K562 (cell line): ENCODE results near the gene NPAS2. TPM values are rescaled to one million over a fixed set of nuclear protein-coding genes. Genes with fewer than 3 reads are reported as not detected.

ENCODE experiments used
- ATAC-seq: fragments of 200-7000 bp; cut with Tn5 transposase; 3 replicates; pipeline ENCODE4 v1.9.1; 2020; ENCODE audit warnings: moderate library complexity
- BruUV-seq: library from RNA; stranded (reverse); fragments of 400-500 nt; replicated peaks from 2 replicates; lab custom pipeline; 2021; lab: Mats Ljungman, UMichigan
- CTCF ChIA-PET: fragments of 300-600 bp; formaldehyde crosslinking; extraction: SDS; loops from one replicate; lab custom pipeline; 2021; ENCODE audit warnings: low intra/inter-chr PET ratio; lab: Yijun Ruan, JAX
- POLR2A ChIA-PET: fragments of 300-600, 350-650 bp; sonication (Branson Sonifier 250); formaldehyde crosslinking; extraction: SDS; loops from one replicate; lab custom pipeline; 2021; ENCODE audit warnings: antibody characterized with exemption, inconsistent platforms; lab: Yijun Ruan, JAX
- DNase-seq, 4 experiments: peaks; one replicate each; pipeline versions ENCODE4 v3.0.0 to v3.0.0-alpha.2; 2011 to 2018; ENCODE audit warnings: low spot score in 3 of 4, mixed read lengths in 3 of 4; ENCODE audit errors: extremely low read depth in 1 of 4
- FAIRE-seq: peaks from 2 replicates; lab custom pipeline; 2011; peaks lifted over from hg19 to GRCh38; lab: Jason Lieb, UNC
- H2AFZ ChIP-seq: 2 replicates; pipeline ENCODE4 v1.6.0; 2011; ENCODE audit warnings: low read depth, low read length, control low read depth, inconsistent platforms
- H3K27ac ChIP-seq: fragments of 200-600 bp; 3 replicates; pipeline ENCODE4 v1.8.0; 2011; ENCODE audit warnings: low read depth, mild to moderate bottlenecking, control low read depth, inconsistent platforms, low read length, moderate library complexity, mixed read lengths; ENCODE audit errors: extremely low read depth
- H3K27me3 ChIP-seq, 2 experiments: fragments of 300-600 bp in 1 of 2; 2 replicates in 1 of 2; 3 replicates in 1 of 2; pipeline versions ENCODE4 v1.6.0 to v1.8.0; 2011; ENCODE audit warnings: inconsistent platforms in 2 of 2, low read length in 2 of 2, mild to moderate bottlenecking in 1 of 2, mixed read lengths in 1 of 2, moderate library complexity in 1 of 2; ENCODE audit not compliant: control insufficient read depth in 2 of 2, insufficient read depth in 2 of 2
- H3K36me3 ChIP-seq: fragments of 300-600 bp; 3 replicates; pipeline ENCODE4 v1.8.0; 2011; ENCODE audit warnings: mild to moderate bottlenecking, low read length, inconsistent platforms; ENCODE audit not compliant: control insufficient read depth, insufficient read depth
- H3K4me1 ChIP-seq, 2 experiments: fragments of 200-600 bp in 1 of 2; replicated peaks in 1 of 2; 2 replicates in 1 of 2; 3 replicates in 1 of 2; pipeline versions ENCODE4 v1.5.1 to v1.8.0; 2011; ENCODE audit warnings: inconsistent platforms in 2 of 2, low read length in 2 of 2, mild to moderate bottlenecking in 1 of 2, mixed read lengths in 1 of 2, moderate library complexity in 1 of 2; ENCODE audit not compliant: control insufficient read depth in 2 of 2, insufficient read depth in 2 of 2
- H3K4me2 ChIP-seq: 2 replicates; pipeline ENCODE4 v1.6.1; 2011; ENCODE audit warnings: low read length, control low read depth, inconsistent platforms, mixed read lengths; ENCODE audit not compliant: insufficient read depth
- H3K4me3 ChIP-seq: fragments of 200-600 bp; sonication (generic), shearing (Covaris generic); 2 replicates; pipeline ENCODE4 v1.5.1; 2016; ENCODE audit warnings: control low read depth, inconsistent platforms
- H3K79me2 ChIP-seq: fragments of 200-600 bp; 3 replicates; pipeline ENCODE4 v1.8.0; 2011; ENCODE audit warnings: low read length, inconsistent platforms; ENCODE audit not compliant: control insufficient read depth, insufficient read depth
- H3K9ac ChIP-seq, 2 experiments: 2 replicates each; pipeline versions ENCODE4 v1.6.0 to v1.6.1; 2011; ENCODE audit warnings: low read depth in 2 of 2, low read length in 2 of 2, control low read depth in 1 of 2, inconsistent platforms in 1 of 2, mild to moderate bottlenecking in 1 of 2, mixed read lengths in 1 of 2; ENCODE audit not compliant: insufficient read depth in 1 of 2
- H3K9me1 ChIP-seq: one replicate; pipeline ENCODE4 v1.6.0; 2011; ENCODE audit warnings: inconsistent platforms, mild to moderate bottlenecking, low read length, moderate library complexity; ENCODE audit not compliant: control insufficient read depth, insufficient read depth
- H3K9me3 ChIP-seq: replicated peaks from 2 replicates; pipeline ENCODE4 v1.5.1; 2011; ENCODE audit warnings: low read depth, low read length, inconsistent platforms; ENCODE audit not compliant: control insufficient read depth, insufficient read depth
- H4K20me1 ChIP-seq: replicated peaks from 2 replicates; pipeline ENCODE4 v1.6.1; 2011; ENCODE audit warnings: low read length, inconsistent platforms, mixed read lengths; ENCODE audit not compliant: control insufficient read depth, insufficient read depth
- BMI1 ChIP-seq: fragments of 150-350 bp; IDR thresholded peaks from 2 replicates; pipeline ENCODE4 v1.6.1; 2014; ENCODE audit warnings: low read length
- CBFA2T3 ChIP-seq: fragments of 450-650 bp; IDR thresholded peaks from 2 replicates; pipeline ENCODE4 v1.6.1; 2017
- CBX8 ChIP-seq: fragments of 200-600 bp; sonication (generic); IDR thresholded peaks from 2 replicates; pipeline ENCODE4 v1.6.1; 2012; ENCODE audit warnings: borderline replicate concordance, mixed run types, low read depth, mild to moderate bottlenecking, moderate library complexity, mixed read lengths, low read length, control low read depth, inconsistent platforms; ENCODE audit not compliant: poor library complexity, severe bottlenecking; ENCODE audit errors: extremely low read depth
- ETS2 ChIP-seq: IDR thresholded peaks from 2 replicates; pipeline ENCODE4 v1.6.1; 2016; ENCODE audit warnings: borderline replicate concordance, missing genetic modification characterization, mild to moderate bottlenecking, moderate library complexity, missing compliant biosample characterization; ENCODE audit not compliant: poor library complexity, severe bottlenecking
- FOXJ3 ChIP-seq: sonication (generic); formaldehyde crosslinking; IDR thresholded peaks from 2 replicates; pipeline ENCODE4 v1.4.0; 2020; ENCODE audit warnings: mild to moderate bottlenecking, missing genetic modification reagents
- HNRNPK ChIP-seq: fragments of 200-400 bp; formaldehyde crosslinking; IDR thresholded peaks from one replicate; pipeline ENCODE4 v1.6.1; 2018; ENCODE audit warnings: mild to moderate bottlenecking, low read depth, low read length; ENCODE audit not compliant: poor library complexity, severe bottlenecking
- RNF2 ChIP-seq: sonication (generic); IDR thresholded peaks from 2 replicates; pipeline ENCODE4 v1.6.1; 2016
- THRA ChIP-seq: fragments of 450-650 bp; IDR thresholded peaks from 2 replicates; pipeline ENCODE4 v1.6.1; 2017; ENCODE audit warnings: mild to moderate bottlenecking, moderate library complexity
- ZFP36 ChIP-seq: fragments of 150-350 bp; IDR thresholded peaks from 2 replicates; pipeline ENCODE4 v1.6.1; 2018; ENCODE audit warnings: low read length, low read depth; ENCODE audit not compliant: partially characterized antibody
- ZNF197 ChIP-seq: fragments of 200-800 bp; sonication (Bioruptor generic); IDR thresholded peaks from 2 replicates; pipeline ENCODE4 v1.6.1; 2016; ENCODE audit warnings: low read depth, missing genetic modification characterization, missing compliant biosample characterization
- ZNF316 ChIP-seq: fragments of 450-650 bp; IDR thresholded peaks from 2 replicates; pipeline ENCODE4 v1.6.1; 2016
- ZNF384 ChIP-seq: IDR thresholded peaks from 2 replicates; pipeline ENCODE4 v1.6.1; 2012; ENCODE audit warnings: low read depth, low read length, improper control_type of control experiment
- ZNF589 ChIP-seq: fragments of 200-800 bp; sonication (Bioruptor generic); IDR thresholded peaks from 2 replicates; pipeline ENCODE4 v1.6.1; 2016; ENCODE audit warnings: low read depth, missing genetic modification characterization, missing compliant biosample characterization
- ZNF592 ChIP-seq: fragments of 450-650 bp; IDR thresholded peaks from 2 replicates; pipeline ENCODE4 v1.6.1; 2017; ENCODE audit warnings: antibody characterized with exemption, mild to moderate bottlenecking
- whole genome bisulfite sequencing: fragments of 100-300 bp; shearing (Covaris generic); methylation state at CpG from one replicate; pipeline ENCODE4 v1.1.6; 2016; ENCODE audit warnings: low coverage, mixed read lengths; ENCODE audit not compliant: insufficient coverage; ENCODE audit errors: missing lambda C conversion rate; 5-methylcytosine and 5-hydroxymethylcytosine counted together
- in situ Hi-C: fragments of 300-500 bp; cut with MboI; formaldehyde crosslinking; loops from 4 replicates; pipeline ENCODE4 v1.15.0; 2018; ENCODE audit warnings: inconsistent platforms, mixed read lengths
- intact Hi-C: fragments of 100-400 bp; cut with micrococcal nuclease; formaldehyde crosslinking; loops from 2 replicates; pipeline ENCODE4 v1.14.2; 2022
- polyA plus RNA-seq, 8 experiments: library from polyadenylated mRNA; depleted of rRNA in 4 of 8; stranded (reverse) in 5 of 8; unstranded in 3 of 8; fragments of >200 nt; fragmentation: Nextera tagmentation in 2 of 8; fragmentation: Illumina TruSeq in 1 of 8; extraction: Ambion mirVana in 2 of 8; extraction: Trizol in 1 of 8; gene quantifications; 2 replicates each; pipeline versions ENCODE4 v1.2.1 to v1.2.3, GENCODE V29; 2011 to 2014; ENCODE audit warnings: inconsistent platforms in 1 of 8, missing spikeins in 1 of 8
- total RNA-seq, 7 experiments: library from RNA; depleted of rRNA in 6 of 7; stranded (reverse); fragments of >200 nt in 6 of 7; fragmentation: Illumina TruSeq in 2 of 7; extraction: Trizol in 2 of 7; gene quantifications; 2 replicates each; pipeline versions ENCODE4 v1.2.1 to v1.2.3, GENCODE V29; 2011 to 2021; ENCODE audit warnings: low replicate concordance in 1 of 7

NPAS2 gene
- total and polyA plus RNA-seq, 9 of the 15 experiments (the other 6 are each of a cell fraction or from before 2014, with no cell fraction given): 0.06 to 0.29 (median 0.07) TPM; not detected in 5

- no peaks in the 10 kb centered on the region for H3K79me2 ChIP-seq
- in situ Hi-C loops: no loop called here
- CTCF ChIA-PET: no interaction called here
Measured at GRCh38 chr2:100859902-100860301, 40.0 kb downstream of the NPAS2 start.

More at GRCh38 chr2:100859902-100860301, 40.0 kb downstream of the NPAS2 start:
- peaks cover 20 to 47% of the 10 kb centered on the region in 2 experiments for H3K27me3 ChIP-seq
- H3K4me2 ChIP-seq: no peak overlapping the region
- FAIRE-seq (no peak), ATAC-seq (no peak), DNase-seq (no peak)
- POLR2A ChIA-PET: no interaction called here
- no peak overlapping the region for H3K4me3 ChIP-seq
- H3K9ac ChIP-seq: no peak overlapping the region
- H3K4me1 ChIP-seq: no peaks in the 10 kb centered on the region
- no peaks in the 10 kb centered on the region for H3K9me3 ChIP-seq
- TF ChIP-seq ETS2 (tag) (no peak), RNF2 (peak; percentile 56; the same call in 1 of the 2 replicates), CBX8 (peak; percentile 82), HNRNPK (no peak), CBFA2T3 (no peak), ZNF384 (no peak), ZFP36 (peak; percentile 54), ZNF592 (no peak), BMI1 (peak; percentile 81), FOXJ3 (CRISPR knock-in tag) (no peak), ZNF197 (no peak), ZNF589 (CRISPR knock-in tag) (no peak), ZNF316 (no peak), THRA (no peak)
- TF ChIP-seq, all 486 proteins: peak for 4
- Histone ChIP-seq H4K20me1 (no peaks in the 10 kb centered on the region), H3K27ac (no peak overlapping the region), H3K9me1 (no peaks in the 10 kb centered on the region), H3K36me3 (no peaks in the 10 kb centered on the region), H2AFZ (no peak overlapping the region)
- WGBS: 0% methylated on average over 2 of the region's 2 CpGs
- intact Hi-C loops: no loop called here
- no TSS peak for BruUV-seq
